ENCODE data around the gene MEX3B. TPM values are rescaled to one million over a fixed set of nuclear protein-coding genes. Genes with fewer than 3 reads are reported as not detected.

Gene MEX3B
- total RNA-seq, 2 donors from 2014 or later, result 1.9 to 2.4 TPM

DNA sequence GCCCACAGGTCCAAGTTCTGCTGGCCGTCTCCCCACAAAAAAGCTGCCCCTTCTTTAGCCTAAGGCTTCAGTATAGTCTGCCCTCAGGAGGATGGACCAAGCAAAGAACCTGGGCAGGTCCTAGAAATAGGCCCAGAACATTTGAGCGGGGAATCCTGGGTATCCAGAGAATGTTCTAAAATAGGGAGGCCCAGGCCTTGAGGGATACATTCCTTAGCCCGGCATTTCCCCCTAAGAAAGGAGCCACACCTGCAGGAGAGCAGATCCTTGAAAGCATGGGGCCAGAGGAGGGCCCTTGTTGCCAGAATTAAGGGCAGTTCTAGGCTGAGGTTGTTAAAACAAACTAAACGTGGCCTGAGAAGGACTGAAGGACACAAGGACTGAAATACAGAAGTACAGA lies 20.6 kb upstream of the MEX3B start:
- no peak for DNase-seq (ENCODE audit: low spot score)
- H3K9me3 ChIP-seq, result no peaks in the 10 kb centered on the region
- H3K27ac ChIP-seq, result no peak overlapping the region
- TF ChIP-seq, protein P1, sequence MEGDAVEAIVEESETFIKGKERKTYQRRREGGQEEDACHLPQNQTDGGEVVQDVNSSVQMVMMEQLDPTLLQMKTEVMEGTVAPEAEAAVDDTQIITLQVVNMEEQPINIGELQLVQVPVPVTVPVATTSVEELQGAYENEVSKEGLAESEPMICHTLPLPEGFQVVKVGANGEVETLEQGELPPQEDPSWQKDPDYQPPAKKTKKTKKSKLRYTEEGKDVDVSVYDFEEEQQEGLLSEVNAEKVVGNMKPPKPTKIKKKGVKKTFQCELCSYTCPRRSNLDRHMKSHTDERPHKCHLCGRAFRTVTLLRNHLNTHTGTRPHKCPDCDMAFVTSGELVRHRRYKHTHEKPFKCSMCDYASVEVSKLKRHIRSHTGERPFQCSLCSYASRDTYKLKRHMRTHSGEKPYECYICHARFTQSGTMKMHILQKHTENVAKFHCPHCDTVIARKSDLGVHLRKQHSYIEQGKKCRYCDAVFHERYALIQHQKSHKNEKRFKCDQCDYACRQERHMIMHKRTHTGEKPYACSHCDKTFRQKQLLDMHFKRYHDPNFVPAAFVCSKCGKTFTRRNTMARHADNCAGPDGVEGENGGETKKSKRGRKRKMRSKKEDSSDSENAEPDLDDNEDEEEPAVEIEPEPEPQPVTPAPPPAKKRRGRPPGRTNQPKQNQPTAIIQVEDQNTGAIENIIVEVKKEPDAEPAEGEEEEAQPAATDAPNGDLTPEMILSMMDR (IDR thresholded peaks at IDR 0.05), result no peak
- no peaks in the 10 kb centered on the region for H3K36me3 ChIP-seq
- H3K4me3 ChIP-seq, result no peak overlapping the region
- no peaks in the 10 kb centered on the region for H3K4me1 ChIP-seq
- no peaks in the 10 kb centered on the region for H3K27me3 ChIP-seq

GRCh38 chr15:82064824-82065223 lies 19.0 kb upstream of the MEX3B start:
- Histone ChIP-seq H3K9me3 (no peaks in the 10 kb centered on the region), H3K27me3 (no peaks in the 10 kb centered on the region), H3K4me3 (no peak overlapping the region), H3K27ac (no peak overlapping the region), H3K4me1 (no peaks in the 10 kb centered on the region), H3K36me3 (no peaks in the 10 kb centered on the region)
- TF ChIP-seq, protein P1 (IDR thresholded peaks at IDR 0.05), result no peak
- no peak for DNase-seq (ENCODE audit: low spot score)

- no peak for DNase-seq (ENCODE audit: low spot score)
Observed at GRCh38 chr15:82062479-82063454, 16.9 kb upstream of the MEX3B start.

DNA sequence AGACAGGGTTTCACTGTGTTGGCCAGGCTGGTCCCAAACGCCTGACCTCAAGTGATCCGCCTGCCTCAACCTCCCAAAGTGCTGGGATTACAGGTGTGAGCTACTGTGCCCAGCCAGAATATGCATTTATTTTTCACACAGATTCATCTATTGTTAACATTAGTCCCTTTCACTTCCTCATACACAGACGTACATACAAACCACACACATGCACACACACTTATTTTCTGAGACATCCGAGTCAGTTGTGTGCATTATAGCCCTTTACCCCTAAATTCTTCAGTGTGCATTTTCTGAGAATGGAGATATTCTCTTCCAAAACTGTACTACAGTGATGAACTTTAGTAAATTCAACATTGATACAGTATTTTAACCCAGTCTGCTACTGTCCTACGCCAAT lies 15.0 kb upstream of the MEX3B start:
- no peaks in the 10 kb centered on the region for H3K9me3 ChIP-seq
- no peaks in the 10 kb centered on the region for H3K36me3 ChIP-seq
- DNase-seq (ENCODE audit: low spot score), result no peak
- no peaks in the 10 kb centered on the region for H3K4me1 ChIP-seq
- TF ChIP-seq, protein P1 (IDR thresholded peaks at IDR 0.05), result no peak
- peaks cover 0 to 7% of the 10 kb centered on the region in 2 donors for H3K27me3 ChIP-seq
- H3K4me3 ChIP-seq, result no peak overlapping the region
- no peak overlapping the region for H3K27ac ChIP-seq

More at GRCh38 chr15:82062479-82063454, 16.9 kb upstream of the MEX3B start:
- H3K9me3 ChIP-seq, result no peaks in the 10 kb centered on the region
- no peak overlapping the region for H3K27ac ChIP-seq
- H3K27me3 ChIP-seq, result peaks cover 0 to 4% of the 10 kb centered on the region in 2 donors
- TF ChIP-seq, protein P1 (IDR thresholded peaks at IDR 0.05), result no peak
- H3K36me3 ChIP-seq, result no peaks in the 10 kb centered on the region
- no peaks in the 10 kb centered on the region for H3K4me1 ChIP-seq
- no peak overlapping the region for H3K4me3 ChIP-seq

DNA sequence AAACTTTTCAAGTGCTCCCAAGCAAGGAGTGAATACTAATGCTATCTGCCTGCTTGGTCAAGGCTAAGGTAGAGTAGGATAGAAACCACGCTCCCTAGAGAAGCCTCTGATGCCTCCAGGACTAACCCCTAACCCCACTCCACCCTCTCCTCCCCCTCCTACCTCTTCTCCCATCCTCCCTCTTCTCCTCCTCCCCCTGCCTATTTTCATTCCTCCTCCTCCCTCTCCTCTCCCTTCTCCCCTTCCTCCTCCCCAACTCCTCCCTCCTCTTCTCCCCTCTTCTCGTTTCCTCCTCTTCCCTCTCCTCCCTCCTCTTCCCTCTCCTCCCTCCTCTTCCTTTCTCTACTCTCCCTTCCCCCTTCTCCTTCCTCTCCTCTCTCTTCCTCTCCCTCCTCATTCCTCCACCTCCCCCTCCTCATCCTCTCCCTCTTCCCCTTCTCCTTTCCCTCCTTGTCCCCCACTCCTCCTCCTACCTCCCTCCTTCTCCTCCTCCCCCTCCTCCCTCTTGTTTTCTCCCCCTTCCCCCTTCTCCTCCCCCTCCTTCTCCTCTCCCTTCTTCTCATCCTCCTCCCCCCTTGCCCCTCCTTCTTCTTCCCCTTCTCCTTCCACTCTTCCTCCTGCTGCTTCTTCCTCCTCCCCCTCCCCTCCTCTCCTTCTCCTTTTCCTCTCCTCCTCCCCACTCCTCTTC lies 12.8 kb upstream of the MEX3B start:
- TF ChIP-seq, protein P1 (IDR thresholded peaks at IDR 0.05), result no peak
- Histone ChIP-seq H3K9me3 (no peaks in the 10 kb centered on the region), H3K27me3 (peaks cover 0 to 7% of the 10 kb centered on the region in 2 donors), H3K36me3 (no peaks in the 10 kb centered on the region), H3K4me3 (no peak overlapping the region), H3K27ac (no peak overlapping the region), H3K4me1 (no peaks in the 10 kb centered on the region)
- DNase-seq (ENCODE audit: low spot score), result no peak
